ENCODE data around the gene CLEC4G. TPM values are rescaled to one million over a fixed set of nuclear protein-coding genes. Genes with fewer than 3 reads are reported as not detected.

Gene CLEC4G
- polyA plus RNA-seq, 1 donor (not counting 4 experiments of a cell fraction or from before 2014, with no cell fraction given), result not detected

DNA sequence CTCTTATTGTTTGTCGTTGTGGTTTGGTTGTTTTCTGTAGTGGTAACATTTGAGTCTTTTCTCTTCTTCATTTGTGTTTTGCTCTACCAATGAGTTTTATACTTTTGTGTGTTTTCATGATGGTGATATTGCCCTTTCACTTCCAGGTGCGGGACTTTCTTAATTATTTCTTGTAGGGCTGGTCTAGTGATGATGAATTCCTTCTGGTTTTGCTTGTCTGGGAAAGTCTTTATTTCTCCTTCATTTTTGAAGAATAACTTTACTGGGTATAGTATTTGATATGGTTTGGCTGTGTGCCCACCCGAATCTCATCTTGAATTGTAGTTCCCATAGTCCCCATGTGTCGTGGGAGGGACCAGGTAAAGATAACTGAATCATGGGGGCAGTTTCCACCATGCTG, 24.3 kb upstream of the CLEC4G start:
- Histone ChIP-seq H3K79me2 (ENCODE audit: control insufficient read depth, insufficient read depth, low read length) (no peaks in the 10 kb centered on the region), H3K9me3 (ENCODE audit: control insufficient read depth, low read depth, low read length) (peaks cover 2% of the 10 kb centered on the region), H3K9me1 (ENCODE audit: control insufficient read depth, extremely low read depth, insufficient read depth, low read length) (no peaks in the 10 kb centered on the region), H3K4me1 (ENCODE audit: control insufficient read depth, extremely low read depth, insufficient read depth, low read length) (no peaks in the 10 kb centered on the region), H3K27me3 (ENCODE audit: control insufficient read depth, extremely low read depth, insufficient read depth, low read length) (no peaks in the 10 kb centered on the region), H4K20me1 (ENCODE audit: control insufficient read depth, extremely low read depth, insufficient read depth, low read length) (no peaks in the 10 kb centered on the region), H2AFZ (ENCODE audit: control insufficient read depth, low read length) (no peak overlapping the region), H3K27ac (ENCODE audit: control insufficient read depth, insufficient read depth, low read length) (no peak overlapping the region), H3K4me3 (ENCODE audit: control insufficient read depth in 2 of 3, extremely low read depth in 1 of 3, insufficient read depth in 2 of 3, low read depth in 1 of 3, low read length in 3 of 3) (no peak overlapping the region), H3K9ac (ENCODE audit: control insufficient read depth, extremely low read depth, insufficient read depth, low read length) (no peak overlapping the region), H3K36me3 (ENCODE audit: control insufficient read depth in 2 of 2, extremely low read depth in 1 of 2, insufficient read depth in 2 of 2, low read length in 2 of 2) (no peaks in the 10 kb centered on the region), H3K4me2 (ENCODE audit: control insufficient read depth, extremely low read depth, insufficient read depth, low read depth, low read length) (no peak overlapping the region)
- FAIRE-seq (no peak), DNase-seq (ENCODE audit: low read depth, low spot score) (no peak)
- TF ChIP-seq EZH2 (IDR thresholded peaks at IDR 0.05; ENCODE audit: low read length), result no peak
- TF ChIP-seq, protein P1, sequence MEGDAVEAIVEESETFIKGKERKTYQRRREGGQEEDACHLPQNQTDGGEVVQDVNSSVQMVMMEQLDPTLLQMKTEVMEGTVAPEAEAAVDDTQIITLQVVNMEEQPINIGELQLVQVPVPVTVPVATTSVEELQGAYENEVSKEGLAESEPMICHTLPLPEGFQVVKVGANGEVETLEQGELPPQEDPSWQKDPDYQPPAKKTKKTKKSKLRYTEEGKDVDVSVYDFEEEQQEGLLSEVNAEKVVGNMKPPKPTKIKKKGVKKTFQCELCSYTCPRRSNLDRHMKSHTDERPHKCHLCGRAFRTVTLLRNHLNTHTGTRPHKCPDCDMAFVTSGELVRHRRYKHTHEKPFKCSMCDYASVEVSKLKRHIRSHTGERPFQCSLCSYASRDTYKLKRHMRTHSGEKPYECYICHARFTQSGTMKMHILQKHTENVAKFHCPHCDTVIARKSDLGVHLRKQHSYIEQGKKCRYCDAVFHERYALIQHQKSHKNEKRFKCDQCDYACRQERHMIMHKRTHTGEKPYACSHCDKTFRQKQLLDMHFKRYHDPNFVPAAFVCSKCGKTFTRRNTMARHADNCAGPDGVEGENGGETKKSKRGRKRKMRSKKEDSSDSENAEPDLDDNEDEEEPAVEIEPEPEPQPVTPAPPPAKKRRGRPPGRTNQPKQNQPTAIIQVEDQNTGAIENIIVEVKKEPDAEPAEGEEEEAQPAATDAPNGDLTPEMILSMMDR (optimal IDR thresholded peaks at IDR 0.05 in 1 of 3, IDR thresholded peaks at IDR 0.05 in 1 of 3, conservative IDR thresholded peaks at IDR 0.05 in 1 of 3; ENCODE audit: extremely low read depth in 1 of 3, insufficient read depth in 2 of 3, low read length in 3 of 3), result no peak
- dilution Hi-C loops (cut with MboI; ENCODE audit: extremely low pct_ligation_motif_present, low sequenced_read_pairs), result no loop called here

DNA sequence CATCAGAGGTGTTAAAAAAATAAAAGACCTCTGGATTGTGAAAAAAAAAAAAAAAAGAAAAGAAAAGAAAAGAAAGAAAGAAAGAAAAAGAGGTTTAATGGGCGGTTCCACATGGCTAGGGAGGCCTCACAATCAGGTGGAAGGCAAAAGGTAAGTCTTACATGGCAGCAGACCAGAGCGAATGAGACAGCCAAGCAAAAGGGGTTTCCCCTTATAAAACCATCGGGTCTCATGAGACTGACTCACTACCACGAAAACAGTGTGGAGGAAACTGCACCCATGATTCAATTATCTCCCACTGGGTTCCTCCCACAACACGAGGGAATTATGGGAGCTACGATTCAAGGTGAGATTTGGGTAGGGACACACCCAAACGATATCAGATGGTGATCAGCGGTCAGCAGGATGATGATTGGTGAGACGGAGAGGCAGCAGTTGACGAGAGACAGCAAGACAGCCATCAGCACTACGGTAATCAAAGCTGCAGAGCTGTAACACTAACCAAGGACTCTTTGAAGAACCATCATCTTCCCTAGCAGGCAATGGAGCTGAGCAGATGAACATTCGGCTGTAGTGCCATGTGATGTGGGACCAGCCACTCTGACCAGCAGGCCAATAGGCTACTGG, 19.4 kb upstream of the CLEC4G start:
- H3K9ac ChIP-seq (ENCODE audit: control insufficient read depth, extremely low read depth, insufficient read depth, low read length), result no peak overlapping the region
- peak; percentile 29 for FAIRE-seq
- H3K9me1 ChIP-seq (ENCODE audit: control insufficient read depth, extremely low read depth, insufficient read depth, low read length), result no peaks in the 10 kb centered on the region
- H3K4me3 ChIP-seq (ENCODE audit: control insufficient read depth in 2 of 3, extremely low read depth in 1 of 3, insufficient read depth in 2 of 3, low read depth in 1 of 3, low read length in 3 of 3), result no peak overlapping the region
- no peaks in the 10 kb centered on the region for H3K4me1 ChIP-seq (ENCODE audit: control insufficient read depth, extremely low read depth, insufficient read depth, low read length)
- H3K36me3 ChIP-seq (ENCODE audit: control insufficient read depth in 2 of 2, extremely low read depth in 1 of 2, insufficient read depth in 2 of 2, low read length in 2 of 2), result no peaks in the 10 kb centered on the region
- DNase-seq (ENCODE audit: low read depth, low spot score), result no peak
- H3K4me2 ChIP-seq (ENCODE audit: control insufficient read depth, extremely low read depth, insufficient read depth, low read depth, low read length), result no peak overlapping the region
- H3K27ac ChIP-seq (ENCODE audit: control insufficient read depth, insufficient read depth, low read length), result no peak overlapping the region
- H3K79me2 ChIP-seq (ENCODE audit: control insufficient read depth, insufficient read depth, low read length), result no peaks in the 10 kb centered on the region
- dilution Hi-C loops (cut with MboI; ENCODE audit: extremely low pct_ligation_motif_present, low sequenced_read_pairs), result no loop called here
- H2AFZ ChIP-seq (ENCODE audit: control insufficient read depth, low read length), result no peak overlapping the region
- no peaks in the 10 kb centered on the region for H3K9me3 ChIP-seq (ENCODE audit: control insufficient read depth, low read depth, low read length)
- no peaks in the 10 kb centered on the region for H3K27me3 ChIP-seq (ENCODE audit: control insufficient read depth, extremely low read depth, insufficient read depth, low read length)
- H4K20me1 ChIP-seq (ENCODE audit: control insufficient read depth, extremely low read depth, insufficient read depth, low read length), result no peaks in the 10 kb centered on the region
- TF ChIP-seq, protein P1 (optimal IDR thresholded peaks at IDR 0.05 in 1 of 3, IDR thresholded peaks at IDR 0.05 in 1 of 3, conservative IDR thresholded peaks at IDR 0.05 in 1 of 3; ENCODE audit: extremely low read depth in 1 of 3, insufficient read depth in 2 of 3, low read length in 3 of 3), result no peak
- TF ChIP-seq EZH2 (IDR thresholded peaks at IDR 0.05; ENCODE audit: low read length), result no peak

All from keratinocyte (primary cell).